Hypothalamus (tissue), 51 donors: ENCODE measurements around the gene DHH.
"Not testable (repeated sequence)": the region's sequence is repeated elsewhere in the genome, so short reads cannot be mapped to it uniquely, and the experiment has no call there.

Source experiments
- DNase-seq, 51 donors: peaks; one replicate each; lab custom pipeline; 2025; lab: John Stamatoyannopoulos, UW

Gene DHH

DNA sequence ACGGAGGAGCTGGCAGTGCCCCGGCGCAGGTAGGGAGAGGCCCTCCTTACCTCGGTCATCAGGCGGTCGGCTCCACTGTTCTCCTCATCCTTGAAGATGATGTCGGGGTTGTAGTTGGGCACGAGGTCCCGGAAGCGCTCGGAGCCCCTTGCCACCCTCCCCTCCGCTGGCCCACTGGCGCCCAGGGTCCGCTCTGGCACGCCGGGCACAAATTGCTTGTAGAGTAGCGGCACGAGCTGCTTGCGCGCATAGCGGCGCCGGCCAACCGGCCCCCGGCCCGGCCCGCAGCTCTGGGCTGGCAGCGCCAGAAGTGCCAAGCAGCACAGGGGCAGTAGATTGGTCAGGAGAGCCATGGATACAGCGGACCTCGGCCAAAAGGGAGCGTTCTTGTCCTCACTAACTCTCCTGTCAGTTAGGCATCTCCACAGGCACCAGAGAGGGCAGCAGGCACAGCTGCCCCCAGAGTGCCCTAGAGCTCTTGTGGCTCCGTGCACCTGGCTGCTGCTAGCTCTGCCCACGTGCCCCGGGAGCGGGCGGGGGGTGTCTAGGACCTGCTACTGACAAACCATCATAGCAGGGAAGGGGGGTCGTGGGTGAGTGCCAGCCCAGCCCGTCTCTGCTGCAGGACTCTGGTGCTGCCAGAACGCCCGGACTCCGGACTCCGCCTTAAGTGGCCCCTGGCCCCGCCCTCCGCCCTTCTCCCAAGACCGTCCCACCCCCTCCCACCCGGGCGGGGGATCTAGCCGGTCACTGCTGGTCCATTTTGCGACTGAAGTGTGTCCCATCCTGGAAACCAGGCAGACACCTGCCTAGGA, at the start of gene DHH:
TSS of gene DHH (minus strand) at position 642 of the 815 bp plus-strand sequence. CDS start at position 353, 289 bp downstream.
- peak in 9 of 51 donors; percentile 6 to 41 (median 18) for DNase-seq

DNA sequence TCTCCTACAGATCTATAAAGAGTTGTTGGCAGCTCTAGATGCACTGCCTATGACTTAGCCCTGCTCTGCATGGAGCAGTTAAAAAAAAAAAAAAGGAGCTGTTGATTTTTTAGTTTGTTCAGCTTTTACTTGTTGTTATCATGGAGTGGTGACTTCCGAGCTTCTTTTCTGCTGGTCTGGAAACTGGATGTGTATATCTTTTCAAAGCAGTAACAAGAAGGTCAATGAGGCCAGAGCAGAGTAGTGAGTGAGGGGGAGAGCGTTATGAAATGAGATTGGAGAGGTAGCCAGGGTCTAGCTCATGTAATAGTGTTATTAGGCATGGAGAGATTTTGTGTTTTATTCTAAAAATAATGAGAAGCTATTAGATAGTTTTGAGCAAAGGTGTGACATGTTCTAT, 49.8 kb upstream of the DHH start:
- no peak for DNase-seq

DNA sequence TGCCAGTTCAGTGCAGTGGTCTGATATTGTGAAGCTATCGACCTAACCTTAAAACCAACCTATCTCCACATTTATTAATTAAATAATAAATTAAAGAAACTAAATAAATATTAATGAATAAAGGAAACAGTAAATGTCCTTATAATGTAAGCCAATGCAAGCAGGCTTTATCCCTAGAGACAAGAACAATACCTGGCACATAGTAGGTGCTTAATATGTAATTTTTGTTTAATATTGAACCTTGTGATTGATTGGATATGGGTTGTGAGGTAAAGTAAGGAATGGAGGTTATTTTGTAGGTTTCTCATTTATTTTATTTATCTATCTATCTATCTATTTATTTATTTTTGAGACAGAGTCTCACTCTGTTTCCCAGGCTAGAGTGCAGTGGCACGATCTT, 44.4 kb upstream of the DHH start:
- DNase-seq, result no peak

DNA sequence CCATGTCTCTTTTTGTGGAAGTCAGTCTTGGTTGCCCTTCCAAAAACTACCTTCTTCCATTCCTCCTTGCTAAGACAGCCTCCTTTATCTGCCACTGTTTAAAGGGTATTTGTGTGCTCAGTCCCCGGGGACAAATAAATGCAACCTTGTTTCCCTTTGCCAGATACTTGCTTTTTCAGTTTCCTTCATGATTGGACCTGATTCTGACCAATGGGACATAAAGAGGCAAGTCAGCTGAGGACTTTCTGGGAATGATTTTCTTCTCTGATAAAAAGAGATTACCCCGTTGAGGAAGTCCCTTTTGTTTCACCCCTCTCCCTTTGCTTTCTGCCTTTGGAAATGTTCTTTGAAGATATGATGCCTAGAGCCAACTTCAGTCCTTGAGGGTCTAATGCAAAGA, 44.0 kb upstream of the DHH start:
- no peak for DNase-seq

DNA sequence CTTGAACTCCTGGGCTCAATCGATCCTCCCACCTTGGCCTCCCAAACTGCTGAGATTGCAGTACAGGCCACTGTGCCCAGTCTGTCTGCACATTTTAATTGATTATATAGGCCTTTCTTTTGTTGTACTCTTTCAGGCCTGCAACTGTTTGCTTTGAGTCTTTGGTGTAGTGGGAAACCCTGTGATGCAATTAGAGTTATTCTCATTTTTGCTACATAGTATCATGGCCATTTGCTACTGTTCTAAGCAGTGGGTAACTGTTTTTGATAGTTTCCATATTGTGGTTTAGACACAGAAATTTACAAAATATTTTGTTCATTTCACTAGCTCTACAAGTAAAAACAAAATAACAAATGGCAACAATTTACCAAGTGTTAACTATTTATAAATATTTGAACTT, 42.9 kb upstream of the DHH start:
- no peak for DNase-seq

DNA sequence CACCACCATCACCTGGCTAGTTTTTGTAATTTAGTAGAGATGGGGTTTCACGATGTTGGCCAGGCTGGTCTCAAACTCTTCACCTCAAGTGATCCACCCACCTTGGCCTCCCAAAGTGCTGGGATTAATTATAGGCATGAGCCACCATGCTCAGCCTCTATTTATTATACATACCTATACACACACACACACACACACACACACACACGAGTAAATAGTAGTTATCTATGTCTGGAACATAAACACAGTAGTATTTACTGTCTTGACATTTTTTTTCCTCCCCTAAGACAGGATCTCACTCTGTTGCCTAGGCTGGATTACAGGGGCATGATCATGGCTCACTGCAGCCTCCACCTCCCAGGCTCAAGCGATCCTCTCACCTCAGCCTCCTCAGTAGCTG, 42.4 kb upstream of the DHH start:
- not testable (repeated sequence) for DNase-seq

DNA sequence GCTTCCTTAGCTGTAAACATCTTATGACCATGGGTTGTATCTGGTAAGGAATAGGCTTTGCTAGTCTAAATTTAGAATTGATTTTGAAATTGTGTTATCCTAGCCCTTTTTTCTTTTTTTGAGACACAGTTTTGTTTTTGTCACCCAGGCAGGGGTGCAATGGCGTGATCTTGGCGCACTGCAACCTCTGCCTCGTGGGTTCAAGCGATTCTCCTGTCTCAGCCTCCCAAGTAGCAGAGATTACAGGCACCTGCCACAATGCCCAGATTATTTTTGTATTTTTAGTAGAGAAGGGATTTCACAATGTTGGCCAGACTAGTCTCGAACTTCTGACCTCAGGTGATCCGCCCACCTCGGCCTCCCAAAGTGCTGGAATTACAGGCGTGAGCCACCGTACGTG, 39.0 kb upstream of the DHH start:
- DNase-seq, result no peak

DNA sequence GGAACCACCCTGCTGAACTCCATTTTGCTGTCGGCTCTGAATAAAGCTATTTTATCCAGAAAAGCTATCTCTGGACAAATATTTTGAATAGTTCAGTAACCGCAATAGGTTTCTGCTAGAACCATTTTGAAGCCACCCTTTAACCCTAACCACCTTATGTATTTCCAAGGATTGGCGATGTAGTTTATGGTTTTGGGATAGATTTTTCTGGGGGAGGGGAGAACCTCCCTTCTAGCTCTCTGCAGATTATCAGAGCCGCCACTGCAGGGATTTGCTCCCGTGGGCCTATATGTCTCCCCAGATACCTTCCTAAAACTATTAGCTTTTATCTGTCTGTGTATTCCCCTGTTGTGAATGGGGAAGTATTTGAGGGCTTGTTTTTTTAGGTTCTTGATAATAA, 38.4 kb upstream of the DHH start:
- peak in 1 of 51 donors; percentile 28 for DNase-seq

DNA sequence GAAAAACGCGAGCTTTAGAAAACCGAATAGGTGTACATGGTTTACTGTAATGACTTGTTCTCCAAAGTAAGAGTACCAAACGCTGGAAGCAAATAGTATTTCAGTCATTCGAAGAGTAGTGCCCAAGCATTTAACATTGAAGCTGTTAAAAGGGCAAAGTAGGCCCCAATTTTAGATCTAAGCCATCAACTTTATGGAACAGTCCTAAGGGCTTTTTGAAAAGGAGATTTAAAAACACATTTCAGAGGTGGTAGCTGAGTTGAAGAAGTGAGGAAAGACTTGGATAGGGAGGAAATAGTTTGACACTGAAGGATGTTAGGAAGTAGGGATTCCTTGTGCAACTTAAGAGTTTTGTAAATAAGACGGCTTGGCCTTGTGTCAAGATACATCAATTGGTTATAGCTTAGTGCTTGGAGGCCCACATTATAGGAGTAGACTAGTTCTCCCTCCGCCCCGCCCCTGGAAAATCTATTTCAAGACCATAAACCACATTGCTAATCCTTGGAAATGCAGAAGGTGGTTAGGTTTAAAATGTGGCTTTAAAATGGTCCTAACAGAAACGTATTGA, 37.4 kb upstream of the DHH start:
- DNase-seq, result peak in 2 of 51 donors; percentile 3 to 74

DNA sequence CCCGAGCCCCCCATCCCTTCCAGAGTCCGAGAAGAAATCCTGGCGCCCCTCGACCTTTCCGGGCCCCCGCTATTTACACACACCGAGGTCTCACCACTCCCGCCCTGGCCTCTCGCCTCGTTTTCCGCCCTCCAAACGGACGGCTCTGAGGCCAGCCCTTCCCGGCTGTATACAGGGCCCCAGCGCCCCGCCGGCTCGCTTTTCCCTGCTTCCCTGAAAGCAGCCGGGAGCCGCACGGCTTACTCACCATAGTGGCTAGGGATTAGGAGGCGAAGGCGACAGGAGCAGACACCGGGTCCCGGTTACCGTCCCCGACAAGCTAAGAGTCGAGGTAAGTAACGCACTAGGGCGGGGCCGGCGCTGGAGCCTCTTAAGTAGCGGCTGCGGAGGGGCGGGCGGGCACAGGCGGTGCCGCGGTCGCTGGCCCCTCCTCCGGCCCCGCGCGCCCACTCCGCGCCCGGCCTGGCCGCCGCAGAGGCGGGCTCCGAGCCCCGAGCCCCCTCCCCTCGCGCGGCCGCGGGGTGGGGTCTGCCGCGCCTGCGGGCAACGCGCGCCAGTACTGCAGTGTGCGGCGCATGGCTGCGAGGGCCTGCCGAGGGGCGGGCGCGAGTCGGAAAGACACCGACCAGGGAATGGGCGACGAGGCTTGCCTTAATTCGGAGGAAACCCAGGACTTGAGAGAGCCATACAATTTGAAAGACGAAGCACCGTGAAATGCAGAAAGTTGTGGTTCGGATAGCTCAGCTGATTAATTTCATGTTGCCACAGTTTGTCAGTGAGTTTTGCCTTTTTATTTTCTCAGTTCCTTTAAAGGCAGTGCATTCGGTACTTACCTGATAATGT, 36.7 kb upstream of the DHH start, which contains the start of gene TUBA1B:
TSS of gene TUBA1B (minus strand) at position 345 of the 843 bp plus-strand sequence. CDS start at position 250, 95 bp downstream.
- DNase-seq, result peak; percentile 44 to 95 (median 85)

DNA sequence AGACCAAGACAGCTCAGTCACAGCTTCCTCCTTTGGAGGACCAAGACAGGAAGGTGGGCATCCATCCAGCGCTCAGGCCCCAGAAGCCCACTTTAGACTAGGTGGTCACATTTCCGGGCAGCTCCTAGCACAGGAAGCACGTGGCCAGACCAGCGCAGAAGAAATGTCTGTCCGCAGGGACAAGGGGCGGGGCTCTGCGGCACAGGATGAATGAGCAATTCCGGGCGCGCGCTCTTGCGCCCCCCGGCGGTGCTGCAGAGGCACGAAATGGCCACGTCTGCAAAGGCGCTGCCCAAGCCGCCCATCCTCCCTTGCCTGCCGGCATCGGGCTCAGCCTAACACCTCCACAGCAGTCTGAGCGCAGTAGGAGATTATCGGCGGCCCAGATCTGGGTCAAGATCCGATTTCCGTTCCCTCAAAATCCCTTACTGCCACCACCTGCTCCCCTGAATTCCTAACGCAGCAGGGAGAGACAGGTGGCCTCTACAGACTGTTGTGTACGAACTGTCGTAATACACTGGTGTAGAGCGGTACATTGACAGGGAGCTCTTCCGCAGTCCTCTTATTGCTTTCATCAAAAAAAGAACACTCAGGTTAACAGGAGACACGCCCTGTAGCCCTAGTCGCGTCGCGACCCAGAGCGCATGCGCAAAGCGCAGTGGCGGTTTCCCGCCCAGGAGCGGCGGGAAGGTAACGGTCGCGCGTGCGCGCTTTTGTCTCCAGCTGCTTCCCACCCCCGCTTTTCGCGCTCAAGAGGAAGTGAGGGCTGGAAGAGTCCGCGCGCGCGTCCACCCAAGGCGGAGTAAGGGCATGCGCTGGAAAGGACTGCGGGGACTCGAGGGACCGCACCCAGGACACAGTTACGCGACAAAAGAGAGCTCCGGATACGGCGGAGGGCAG, 35.8 kb upstream of the DHH start:
- DNase-seq, result peak; percentile 43 to 93 (median 83)

DNA sequence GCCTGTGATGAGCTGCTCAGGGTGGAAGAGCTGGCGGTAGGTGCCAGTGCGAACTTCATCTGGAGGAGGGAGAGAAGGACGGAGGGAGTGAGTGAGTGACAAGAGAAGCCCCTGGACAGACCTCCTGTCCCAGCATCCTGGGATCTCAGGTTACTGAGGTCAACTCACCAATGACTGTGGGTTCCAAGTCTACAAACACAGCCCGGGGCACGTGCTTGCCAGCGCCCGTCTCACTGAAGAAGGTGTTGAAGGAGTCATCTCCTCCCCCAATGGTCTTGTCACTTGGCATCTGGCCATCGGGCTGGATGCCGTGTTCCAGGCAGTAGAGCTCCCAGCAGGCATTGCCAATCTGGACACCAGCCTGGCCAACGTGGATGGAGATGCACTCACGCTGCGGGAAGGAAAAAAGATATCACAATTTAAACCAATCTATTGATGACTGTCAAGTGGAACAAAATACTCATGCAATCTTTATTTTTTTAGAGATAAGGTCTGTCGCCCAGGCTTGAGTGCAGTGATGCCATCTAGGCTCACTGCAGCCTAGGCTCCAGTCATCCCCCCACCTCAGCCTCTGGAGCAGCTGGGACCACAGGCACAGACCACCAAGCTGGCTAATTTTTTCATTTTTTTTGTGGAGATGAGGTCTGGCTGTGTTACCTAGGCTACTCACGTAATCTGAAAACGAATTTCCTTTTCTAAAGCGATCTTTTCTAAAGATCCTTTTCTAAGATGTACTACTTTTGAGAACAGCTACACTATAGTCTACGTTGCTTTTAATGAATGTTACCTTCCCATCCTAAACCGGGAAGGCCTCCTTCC, 34.9 kb upstream of the DHH start:
- no peak for DNase-seq

DNA sequence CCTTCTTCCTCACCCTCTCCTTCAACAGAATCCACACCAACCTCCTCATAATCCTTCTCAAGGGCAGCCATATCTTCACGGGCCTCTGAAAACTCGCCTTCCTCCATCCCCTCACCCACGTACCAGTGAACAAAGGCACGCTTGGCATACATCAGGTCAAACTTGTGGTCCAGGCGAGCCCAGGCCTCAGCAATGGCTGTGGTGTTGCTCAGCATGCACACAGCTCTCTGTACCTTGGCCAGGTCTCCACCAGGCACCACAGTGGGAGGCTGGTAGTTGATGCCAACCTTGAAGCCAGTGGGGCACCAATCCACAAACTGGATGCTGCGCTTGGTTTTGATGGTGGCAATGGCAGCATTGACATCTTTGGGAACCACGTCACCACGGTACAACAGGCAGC, 33.4 kb upstream of the DHH start:
- not testable (repeated sequence) for DNase-seq

DNA sequence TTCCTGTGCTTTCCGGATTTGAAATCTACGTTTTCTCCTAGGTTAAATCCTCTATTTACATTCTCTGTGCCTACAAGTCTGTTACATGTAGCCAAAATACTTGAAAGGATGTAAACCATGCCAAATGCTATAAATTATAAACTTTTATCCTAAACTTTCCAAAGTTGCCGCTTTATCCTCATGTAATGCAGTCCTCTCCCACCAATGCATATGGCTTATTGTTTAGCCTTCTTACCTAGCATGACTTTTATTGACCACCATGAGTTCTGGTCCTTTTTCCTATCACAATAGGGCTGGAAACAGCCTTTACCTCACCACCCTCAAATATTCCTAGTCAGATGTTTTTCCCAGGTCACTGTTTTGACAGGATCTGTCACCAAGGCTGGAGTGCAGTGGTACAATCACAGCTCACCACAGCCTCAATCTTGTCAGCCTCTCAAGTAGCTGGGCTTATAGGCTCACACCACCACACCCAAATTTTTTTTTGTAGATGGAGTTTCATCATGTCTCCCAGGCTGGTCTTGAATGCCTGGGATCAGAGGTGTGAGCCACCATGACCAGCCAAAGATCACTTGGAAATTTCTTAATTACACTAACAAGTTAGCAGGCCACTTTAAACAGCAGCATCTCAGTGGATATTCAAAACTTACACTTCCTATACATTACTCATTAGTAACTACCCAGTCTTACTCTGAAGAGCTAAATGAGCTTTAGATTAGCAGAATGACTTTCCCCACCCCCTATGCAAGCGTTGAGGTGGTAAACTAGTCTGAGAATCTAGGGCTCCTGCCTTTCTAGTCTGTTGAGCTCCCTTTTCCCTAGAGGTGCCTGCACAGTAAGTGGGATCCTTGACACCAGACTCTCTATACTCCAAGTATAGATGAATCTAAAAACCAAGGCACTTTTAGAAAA, 32.5 kb upstream of the DHH start:
- no peak for DNase-seq

DNA sequence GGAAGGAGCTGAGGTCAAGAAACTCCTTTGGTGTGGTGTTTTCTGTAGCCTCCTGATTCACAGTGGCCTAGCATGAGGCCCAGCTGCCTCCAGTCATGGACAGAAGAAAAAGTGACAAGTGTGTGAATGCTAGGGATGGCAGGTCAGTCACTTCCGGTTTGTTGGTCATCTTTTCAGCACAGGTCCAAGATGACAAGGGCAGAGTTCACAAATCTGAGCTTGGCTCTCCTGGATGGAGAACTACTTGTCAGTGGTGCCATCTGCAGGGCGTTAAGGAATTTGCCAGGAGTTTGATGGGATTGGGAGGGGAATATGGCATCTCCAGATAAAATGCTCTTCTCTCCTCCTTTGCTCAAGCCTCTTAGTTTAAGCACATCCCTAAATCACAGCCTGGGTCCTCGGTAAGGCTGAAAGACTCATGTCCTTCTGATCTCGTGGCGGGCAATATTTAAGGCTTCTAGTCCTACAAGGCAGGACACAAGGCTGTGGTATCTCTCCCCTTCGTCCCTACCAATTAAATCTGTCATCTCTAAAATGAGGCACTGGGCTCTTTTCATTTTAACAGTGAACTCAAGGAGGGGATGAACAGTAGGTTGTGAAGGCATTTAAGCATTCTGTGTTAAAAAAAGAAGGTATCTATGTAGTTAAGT, 26.6 kb upstream of the DHH start:
- peak in 24 of 51 donors; percentile 2 to 64 (median 26) for DNase-seq

DNA sequence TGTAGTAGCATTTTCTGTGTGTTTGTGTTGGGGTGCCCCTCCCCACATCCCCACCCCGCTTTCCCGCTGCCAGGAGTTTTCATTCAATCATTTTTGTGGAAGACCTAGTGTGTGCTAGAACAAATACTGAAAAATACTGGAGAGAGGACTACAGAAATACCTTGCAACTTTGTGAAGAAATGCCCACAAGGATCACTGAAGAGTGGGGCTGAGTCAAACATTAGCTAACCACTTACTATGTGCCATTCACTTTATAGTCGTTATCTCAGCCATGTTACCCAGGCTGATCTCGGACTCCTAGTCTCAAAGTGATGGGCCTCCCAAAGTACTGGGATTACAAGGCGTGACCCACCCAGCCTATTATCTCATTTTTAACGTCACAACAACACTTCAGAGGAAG, 16.6 kb upstream of the DHH start:
- no peak for DNase-seq

DNA sequence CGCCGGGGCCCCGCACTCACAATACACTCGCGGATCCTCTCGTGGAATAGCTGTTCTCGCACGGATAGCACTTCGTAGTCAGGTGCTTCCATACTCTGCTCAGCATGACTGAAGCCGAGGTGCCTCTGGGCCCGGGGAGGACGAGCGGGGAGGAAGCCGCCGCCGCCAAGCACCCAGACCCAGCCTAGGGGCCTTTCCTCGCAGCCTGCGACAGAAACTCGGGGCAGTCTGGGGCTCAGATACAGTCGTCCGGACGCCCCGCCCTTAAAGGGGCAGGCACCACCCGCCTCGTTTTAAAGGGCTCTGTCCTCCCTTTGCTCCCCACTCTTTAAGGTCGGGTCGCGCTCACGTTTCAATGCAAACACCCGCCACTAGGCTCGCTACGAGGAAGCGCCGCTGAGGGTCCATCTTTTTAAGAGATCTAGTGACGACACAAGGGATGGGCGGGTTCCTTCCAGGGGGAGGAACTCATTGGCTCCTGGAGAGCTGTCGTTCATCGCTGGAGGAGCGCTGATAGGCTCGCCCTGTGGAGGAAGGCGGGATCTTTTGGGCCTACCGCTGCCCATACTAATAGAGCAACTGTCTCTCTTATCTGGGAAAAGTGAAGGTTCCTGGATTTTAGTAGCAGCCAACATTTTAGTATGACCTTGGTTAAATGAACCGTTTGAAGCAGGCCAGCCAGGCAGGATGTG, 16.0 kb upstream of the DHH start, which contains the start of gene LMBR1L:
TSS of gene LMBR1L (minus strand) at position 384 of the 692 bp plus-strand sequence. CDS start at position 92, 292 bp downstream.
- DNase-seq, result peak; percentile 42 to 97 (median 90)
